Stimulated activated CD4-positive, alpha-beta T cell treated with anti-CD3 and anti-CD28 coated beads, Interleukin-15, amount 100 ng/mL, for 1 hour (primary cell): ENCODE data around the gene MLKL.

ENCODE experiments used
- DNase-seq, 2 donors: peaks; one replicate each; pipeline ENCODE4 v3.0.0-alpha.2; 2020; ENCODE audit warnings: low read depth in 1 of 2, low spot score in 1 of 2

The MLKL gene

DNA sequence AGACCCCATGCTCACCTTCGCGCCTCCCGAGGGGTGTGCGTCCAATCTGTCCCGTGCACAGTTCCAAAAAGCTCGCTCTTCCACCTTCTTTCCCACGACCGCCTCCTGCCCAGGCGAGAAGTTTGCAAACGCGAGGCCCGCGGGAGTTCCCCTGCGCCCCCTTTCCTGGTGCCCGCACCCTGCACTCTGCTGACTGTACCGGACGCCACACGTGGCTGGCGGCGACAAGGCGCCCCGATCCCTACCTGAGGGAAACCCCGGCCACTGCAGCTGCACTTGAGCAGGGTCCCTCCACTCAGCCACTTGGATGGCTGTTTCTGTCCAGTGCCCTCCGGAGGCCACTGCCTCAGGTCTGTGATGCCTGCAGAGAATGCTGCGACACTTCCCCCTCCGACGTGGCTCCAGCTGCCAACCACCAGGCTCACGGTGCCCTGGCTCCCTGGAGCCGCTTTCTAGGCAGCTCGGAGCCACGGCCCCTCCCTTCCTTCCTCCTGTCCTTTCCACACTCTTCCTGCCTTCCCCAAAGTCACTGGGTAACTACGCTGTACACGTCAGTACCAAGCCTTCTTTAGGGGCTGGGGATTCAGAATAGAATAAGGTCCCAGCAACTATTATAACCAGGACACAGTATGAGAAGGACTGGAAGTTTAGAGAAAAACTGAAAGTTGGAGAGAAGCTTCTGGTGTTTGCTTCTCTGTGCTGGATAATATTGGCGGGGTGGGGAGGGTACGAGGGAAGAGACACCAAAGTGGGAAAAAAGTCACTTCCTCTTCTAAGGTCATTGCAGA is at the start of gene MLKL:
Gene MLKL, minus strand, starts transcription at position 425 of the 788 bp plus-strand sequence. CDS start 5,105 bp downstream, outside the sequence.
- peak; percentile 17 to 32 for DNase-seq

- DNase-seq, result no peak
These were observed 48.8 kb upstream of the MLKL start for GRCh38 chr16:74749291-74750055.

GRCh38 chr16:74748616-74749026 is 48.0 kb upstream of the MLKL start:
- no peak for DNase-seq

DNA sequence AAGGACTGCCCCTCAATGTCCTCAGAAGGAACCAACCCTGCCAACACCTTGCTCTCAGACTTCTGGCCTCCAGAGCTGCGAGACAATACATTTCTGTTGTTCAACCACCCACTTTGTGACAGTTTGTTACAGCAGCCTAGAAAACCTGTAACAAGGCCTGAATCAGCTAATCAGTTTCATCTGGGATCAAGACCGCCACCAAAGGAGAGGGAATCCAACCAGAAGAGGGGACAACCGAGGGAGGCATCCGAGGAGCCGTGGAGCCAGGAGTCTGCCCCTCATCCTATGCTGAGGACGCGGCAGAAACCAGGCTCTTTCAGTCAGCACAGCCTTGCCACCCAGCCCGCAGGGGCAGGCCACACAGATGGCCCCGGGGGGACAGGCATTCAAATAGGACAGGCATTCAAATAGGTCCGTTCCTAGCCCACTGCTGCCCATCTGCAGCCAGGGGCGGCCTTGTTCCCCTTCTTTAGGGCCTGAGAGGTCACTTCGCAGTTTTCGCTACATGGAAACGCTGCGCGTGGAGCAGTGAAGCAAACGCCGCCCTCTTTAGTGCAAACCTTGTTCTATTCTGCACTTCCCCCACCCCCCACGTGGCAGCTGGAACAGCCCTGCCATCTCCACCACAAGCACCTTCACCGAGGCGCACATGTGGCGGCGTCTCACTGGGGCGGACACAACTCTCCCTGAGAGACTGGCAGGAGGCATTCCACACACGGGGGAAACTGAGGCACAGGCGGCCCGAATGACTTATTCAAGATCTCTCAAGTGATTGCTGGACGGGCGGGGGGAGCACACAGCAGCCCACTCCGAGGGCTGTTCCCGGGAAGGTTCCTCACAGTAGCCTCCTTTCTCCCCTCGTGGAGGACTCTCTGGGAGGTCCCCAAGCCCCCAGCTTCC is 47.3 kb upstream of the MLKL start:
- no peak for DNase-seq

DNA sequence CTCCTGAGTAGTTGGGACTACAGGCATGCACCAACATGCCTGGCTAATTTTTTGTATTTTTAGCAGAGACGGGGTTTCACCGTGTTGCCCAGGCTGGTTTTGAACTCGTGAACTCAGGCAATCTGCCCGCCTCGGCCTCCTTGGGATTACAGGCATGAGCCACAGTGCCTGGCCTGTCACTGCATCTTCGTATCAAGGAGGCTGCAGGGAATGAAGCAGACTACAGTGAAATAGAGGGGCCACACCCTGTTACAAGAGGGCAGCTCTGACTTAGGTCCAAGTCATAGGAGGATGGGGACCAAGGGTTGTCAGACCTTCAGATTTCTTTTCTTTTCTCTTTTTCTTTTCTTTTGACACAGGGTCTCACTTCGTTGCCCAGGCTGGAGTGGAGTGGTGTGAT is 45.3 kb upstream of the MLKL start:
- DNase-seq, result no peak

DNA sequence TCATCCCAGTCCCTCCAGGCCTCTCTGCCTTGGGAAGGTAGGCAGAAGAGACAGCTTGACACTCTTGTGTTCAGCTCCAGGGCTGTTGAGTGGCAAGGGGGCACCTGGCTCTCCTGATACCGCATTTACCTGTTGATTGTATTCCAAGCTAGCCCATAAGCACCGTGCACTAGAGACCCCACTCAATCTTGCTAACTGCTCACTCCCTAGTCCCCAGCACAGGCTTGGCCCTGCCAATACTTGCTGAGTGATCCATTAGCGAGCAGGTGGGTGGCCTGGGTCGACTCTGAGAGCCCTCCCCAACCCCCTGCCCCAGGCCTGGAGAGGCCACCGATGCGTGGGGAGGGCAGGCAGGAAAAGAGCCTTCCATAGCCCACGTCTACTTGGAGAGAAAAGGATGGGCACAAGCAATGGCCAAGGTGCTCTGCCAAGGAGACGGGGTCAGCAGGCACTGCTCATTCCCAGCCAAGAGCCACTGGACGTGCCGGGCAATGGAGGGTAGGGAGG is 44.5 kb upstream of the MLKL start:
- DNase-seq, result no peak

DNA sequence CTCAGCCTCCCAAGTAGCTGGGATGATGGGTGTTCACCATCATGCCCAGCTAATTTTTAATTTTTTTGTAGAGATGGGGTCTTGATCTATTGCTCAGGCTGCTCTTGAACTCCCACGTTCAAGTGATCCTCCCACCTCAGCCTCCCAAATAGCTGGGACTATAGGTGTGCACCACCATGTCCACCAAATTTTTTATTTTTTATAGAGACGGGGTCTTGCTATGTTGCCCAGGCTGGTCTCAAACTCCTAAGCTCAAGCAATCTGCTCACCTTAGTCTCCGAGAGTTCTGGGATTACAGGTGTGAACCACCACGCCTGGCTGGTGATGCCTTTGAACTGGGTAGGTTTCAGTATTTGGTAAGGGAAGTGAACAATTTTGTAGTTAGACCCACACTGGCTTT is 43.9 kb upstream of the MLKL start:
- DNase-seq, result no peak

DNA sequence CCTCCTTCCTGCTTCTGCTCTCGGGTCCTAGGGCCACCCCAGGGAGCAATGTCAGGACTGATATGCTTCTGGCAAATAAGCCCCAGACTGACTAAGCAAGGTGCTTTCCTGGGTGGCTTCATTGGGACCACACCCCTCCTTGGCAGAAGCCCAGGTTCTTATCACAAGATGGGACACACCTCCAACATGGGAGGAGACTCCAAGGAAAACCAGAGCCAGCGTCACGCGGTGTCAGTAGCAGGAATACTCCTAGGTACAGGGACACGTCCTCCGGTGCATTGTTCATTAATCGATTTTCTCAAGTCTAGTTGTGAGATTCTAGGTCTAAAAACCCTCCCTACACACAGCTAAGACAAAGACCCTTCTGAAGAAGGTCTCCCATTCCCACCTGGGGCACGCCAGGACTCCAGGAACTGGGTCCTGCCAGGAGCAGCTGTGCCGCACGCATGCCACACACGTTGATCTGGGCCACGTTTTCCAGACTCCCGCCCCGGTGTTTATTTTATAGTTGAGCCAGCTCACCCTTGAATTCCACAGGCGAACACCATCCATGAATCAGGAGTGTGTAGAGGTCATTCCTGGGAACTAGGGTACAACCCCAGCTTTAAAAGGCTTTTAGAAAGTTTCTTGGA is 43.1 kb upstream of the MLKL start:
- no peak for DNase-seq

DNA sequence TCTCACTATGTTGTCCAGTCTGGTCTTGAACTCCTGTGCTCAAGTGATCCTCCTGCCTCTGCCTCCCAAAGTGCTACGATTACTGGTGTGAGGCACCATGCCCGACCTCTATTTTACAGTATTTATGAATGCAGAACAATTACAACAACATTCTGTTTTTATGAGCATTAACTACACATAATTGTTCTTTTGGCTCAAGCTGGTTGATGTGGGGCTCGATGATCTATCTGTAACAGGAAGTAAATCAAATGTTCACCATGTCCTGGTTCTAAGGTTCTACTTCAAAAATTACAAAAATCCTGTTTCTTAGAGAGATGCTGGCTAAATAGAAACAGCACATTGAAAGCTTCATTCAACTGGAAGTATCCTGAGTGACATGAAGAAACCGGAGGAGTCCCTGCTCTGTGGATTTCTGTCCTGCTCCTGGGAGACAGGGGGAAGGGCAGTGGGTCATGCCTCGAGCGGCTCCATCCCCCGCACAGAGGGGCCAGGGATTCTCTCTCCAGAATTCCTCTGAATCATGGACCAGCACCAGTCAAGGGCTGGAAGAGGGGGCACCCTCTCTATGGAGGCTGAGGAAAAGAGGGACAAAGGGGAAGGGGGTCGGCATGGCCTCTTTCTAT is 42.5 kb upstream of the MLKL start:
- no peak for DNase-seq

DNA sequence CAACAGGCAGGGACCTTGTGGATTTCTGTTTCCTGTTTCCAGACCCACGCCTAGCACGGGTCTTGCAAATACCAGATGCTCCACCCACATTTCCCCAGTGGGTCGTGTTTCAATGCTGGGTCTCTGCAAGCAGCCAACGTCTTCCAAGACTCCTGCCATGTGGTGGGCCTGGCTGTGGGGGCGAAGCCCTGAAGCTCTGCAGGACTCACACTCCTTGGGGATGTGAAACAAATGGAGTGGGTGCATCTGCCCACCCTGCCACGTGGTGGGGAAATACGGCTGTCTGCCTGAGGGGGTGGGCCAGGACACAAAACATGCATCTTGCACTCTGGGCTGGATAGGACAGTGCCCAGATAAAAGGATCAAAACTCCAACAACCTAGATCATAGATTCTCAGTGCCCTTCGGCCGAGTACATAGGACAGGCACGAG is 41.4 kb upstream of the MLKL start:
- no peak for DNase-seq

GRCh38 chr16:74740795-74741304 is 40.2 kb upstream of the MLKL start:
- no peak for DNase-seq

DNA sequence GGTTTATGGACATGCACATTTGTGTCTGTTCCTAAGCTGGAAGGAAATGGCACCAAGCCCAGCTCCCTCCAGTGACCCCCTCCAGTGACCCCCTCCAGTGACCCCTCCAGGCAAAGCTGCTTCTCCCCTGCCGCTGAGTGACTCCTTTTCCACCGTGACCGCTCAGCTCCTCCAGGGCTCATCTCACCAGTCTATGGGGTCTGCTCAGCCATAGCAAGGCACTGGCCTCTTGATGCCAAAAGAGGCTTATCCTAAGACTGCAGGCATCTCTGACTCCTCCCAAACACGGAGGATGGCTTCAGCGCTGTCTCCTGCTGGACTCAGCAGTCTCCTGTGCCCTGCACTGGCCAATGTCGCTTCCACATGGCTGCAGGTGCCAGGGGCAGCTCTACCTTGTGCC is 38.6 kb upstream of the MLKL start:
- no peak for DNase-seq

DNA sequence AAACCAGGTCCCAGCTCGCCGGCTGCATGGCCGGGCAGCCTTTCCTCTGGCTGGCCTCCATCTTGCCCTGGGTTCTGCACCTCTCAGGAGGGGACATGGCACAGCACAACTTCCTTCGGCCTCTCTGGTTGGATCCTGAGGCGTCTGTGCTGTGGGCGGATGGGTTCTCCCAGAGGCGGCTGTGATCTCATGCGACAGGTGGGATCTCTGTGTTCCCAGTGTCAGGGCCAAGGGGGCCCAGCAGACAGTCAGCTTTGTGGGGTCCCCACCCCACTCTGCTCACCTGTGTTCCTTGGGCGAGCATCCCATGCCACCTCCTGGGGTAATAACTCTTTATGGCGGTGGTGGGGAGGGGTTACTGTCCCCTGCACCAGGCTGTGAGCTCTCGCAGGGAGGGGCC is 38.2 kb upstream of the MLKL start:
- DNase-seq, result no peak

GRCh38 chr16:74738113-74738541 is 37.5 kb upstream of the MLKL start:
- DNase-seq, result no peak

DNA sequence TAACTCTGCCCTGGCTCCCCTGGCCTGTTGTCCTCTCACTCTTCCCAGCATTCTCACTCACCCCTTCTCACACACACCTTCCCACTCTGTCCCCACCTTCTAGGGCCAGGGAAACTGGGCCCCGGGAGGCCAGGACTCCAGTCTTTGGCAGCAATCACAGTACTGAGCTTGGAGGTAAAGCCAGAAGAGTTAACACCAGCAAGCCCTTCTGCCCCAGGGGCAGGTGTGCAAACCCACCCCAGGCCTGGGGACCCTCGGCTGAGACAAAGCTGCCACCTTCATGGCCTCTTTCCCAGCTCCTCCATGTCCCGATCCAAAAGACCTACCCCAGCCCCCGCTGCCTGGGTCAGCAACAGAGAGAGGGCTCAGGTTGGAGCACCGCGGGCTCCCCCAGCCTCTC is 36.9 kb upstream of the MLKL start:
- no peak for DNase-seq

DNA sequence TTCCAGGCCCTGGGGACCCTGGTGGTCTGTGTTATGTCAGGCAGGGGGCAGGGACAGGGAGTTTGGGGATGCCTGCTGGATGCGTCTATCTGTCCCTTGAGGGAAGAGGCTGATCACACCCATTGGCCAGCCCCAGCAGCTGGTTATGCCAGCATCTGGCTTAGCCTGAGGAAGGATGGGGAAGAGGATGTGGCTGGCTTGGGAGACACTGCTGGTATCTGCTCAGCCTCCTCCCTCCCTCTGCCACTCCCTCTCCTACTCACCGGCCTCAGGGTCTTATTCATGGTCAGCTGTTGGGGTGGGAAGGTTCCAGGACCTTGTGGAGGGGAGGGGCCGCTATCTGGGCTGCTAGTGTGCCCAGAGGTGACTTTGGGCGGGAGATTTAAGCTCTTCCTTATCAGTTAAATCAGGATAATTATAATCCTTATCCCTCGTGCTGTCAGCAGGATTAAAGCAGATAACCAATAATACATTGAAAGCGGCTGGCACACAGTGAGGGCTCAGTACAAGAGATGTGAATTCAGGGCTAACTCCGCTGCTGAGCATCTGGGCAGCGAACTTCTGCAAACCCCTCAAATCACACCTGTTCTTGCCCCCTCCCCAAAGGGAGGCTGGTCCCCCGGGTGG is 36.0 kb upstream of the MLKL start:
- no peak for DNase-seq

DNA sequence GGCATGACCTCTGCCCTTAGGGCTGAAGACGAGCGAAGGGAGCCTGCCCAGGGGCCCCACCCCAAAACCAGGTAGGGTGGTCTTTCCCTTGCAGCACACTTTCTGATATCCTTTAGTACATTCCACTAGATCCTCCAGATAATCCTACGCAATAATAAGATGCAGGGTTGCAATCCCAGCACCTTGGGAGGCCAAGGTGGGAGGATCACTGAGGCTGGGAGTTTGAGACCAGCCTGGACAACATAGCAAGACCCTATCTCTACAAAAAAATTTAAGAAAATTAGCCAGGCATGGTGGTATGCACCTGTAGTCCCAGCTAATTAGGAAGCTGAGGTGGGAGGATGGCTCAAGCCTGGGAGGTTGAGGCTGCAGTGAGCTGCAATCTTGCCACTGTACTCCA is 34.9 kb upstream of the MLKL start:
- DNase-seq, result no peak

DNA sequence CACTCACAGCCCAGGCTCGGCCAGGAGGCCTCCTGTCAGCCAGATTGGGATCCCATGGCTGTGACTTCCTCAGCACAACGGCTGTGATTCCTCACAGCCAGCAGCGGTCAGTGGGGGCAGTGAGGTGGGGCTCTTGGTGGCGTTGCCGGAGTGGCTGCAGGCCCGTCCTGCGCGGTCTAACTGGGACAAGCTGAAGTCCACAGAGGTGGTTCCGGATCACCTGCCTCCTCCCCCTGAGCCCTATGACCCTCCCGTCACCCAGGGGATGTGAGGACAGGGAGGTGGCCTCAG is 34.4 kb upstream of the MLKL start:
- DNase-seq, result no peak

DNA sequence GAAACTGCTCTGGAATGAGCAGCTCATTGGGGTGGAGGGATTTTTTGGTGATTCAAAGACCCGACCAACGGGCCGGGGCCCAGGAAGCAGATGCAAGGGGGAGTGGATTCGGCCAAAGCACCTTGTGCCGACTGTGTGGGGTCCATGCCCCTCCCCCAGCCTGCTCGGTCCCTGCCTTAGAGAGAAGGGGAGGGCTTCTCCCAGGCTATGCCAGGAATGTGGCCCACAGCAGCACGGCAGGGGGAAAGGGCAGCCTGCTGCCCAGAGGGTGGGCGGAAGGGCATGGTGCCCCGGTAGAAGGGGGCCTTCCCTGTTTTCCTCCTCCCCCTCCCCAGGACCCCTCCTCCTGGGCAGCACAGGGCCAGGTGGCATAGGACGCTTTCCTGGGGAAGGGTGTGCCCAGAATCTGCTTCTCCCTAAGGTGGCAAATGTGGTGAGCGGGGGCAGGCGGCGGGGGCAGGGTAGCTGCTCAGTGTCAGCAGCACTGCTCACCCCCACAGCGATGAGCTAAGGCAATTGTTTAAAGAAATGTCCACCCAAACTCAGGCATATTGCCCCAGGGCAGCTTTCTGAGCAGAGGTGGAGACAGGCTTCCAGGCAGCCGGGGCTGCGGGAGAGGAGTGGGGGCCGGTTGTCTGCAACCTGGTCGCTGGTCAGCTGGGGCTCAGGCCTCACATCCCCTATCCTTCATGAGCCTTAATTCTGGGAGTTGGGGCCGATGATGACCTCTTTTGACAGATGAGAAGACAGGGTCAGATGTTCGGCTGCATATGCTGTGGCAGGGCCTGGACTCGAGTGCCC is 33.9 kb upstream of the MLKL start:
- DNase-seq, result no peak
